Panc1 (cell line): Measurements from ENCODE around the gene SHISA8. TPM values are rescaled to one million over a fixed set of nuclear protein-coding genes. Genes with fewer than 3 reads are reported as not detected.

ENCODE experiments used
- ATAC-seq: fragments of 200-7000 bp; cut with Tn5 transposase; 2 replicates; pipeline ENCODE4 v1.9.1; 2020; ENCODE audit warnings: mild to moderate bottlenecking, moderate library complexity
- BruUV-seq: library from RNA; stranded (reverse); fragments of 400-500 nt; replicated peaks from 2 replicates; lab custom pipeline; 2021; lab: Mats Ljungman, UMichigan
- CTCF ChIA-PET: fragments of 300-600 bp; sonication (Branson Sonifier 250); formaldehyde crosslinking; loops from one replicate; lab custom pipeline; 2022; ENCODE audit warnings: antibody characterized with exemption; lab: Charles Lee
- POLR2A ChIA-PET: fragments of 300-600 bp; sonication (Branson Sonifier 250); formaldehyde crosslinking; loops from one replicate; lab custom pipeline; 2022; ENCODE audit warnings: antibody characterized with exemption; lab: Charles Lee
- DNase-seq: peaks from one replicate; pipeline ENCODE4 v3.0.0-alpha.2; 2010; ENCODE audit warnings: low read depth, low spot score
- H3K27ac ChIP-seq: 2 replicates; pipeline ENCODE4 v1.5.1; 2011; ENCODE audit warnings: mild to moderate bottlenecking, low read length, inconsistent platforms
- H3K27me3 ChIP-seq: fragments of 200-500 bp; sonication (Bioruptor generic); 2 replicates; pipeline ENCODE4 v1.6.0; 2014; ENCODE audit warnings: low read length, inconsistent platforms; ENCODE audit not compliant: control insufficient read depth, insufficient read depth
- H3K36me3 ChIP-seq: fragments of 200-500 bp; sonication (Bioruptor generic); 2 replicates; pipeline ENCODE4 v1.5.1; 2014; ENCODE audit warnings: inconsistent platforms, mild to moderate bottlenecking, low read length, moderate library complexity; ENCODE audit not compliant: control insufficient read depth, insufficient read depth
- H3K4me1 ChIP-seq: 2 replicates; pipeline ENCODE4 v1.5.1; 2011; ENCODE audit warnings: inconsistent platforms, mild to moderate bottlenecking, low read length, moderate library complexity; ENCODE audit not compliant: control insufficient read depth, insufficient read depth
- H3K4me3 ChIP-seq, 2 experiments: 2 replicates each; pipeline ENCODE4 v1.5.1; 2011 to 2012; ENCODE audit warnings: low read depth in 2 of 2, low read length in 2 of 2, mild to moderate bottlenecking in 2 of 2, inconsistent platforms in 1 of 2, moderate library complexity in 1 of 2
- H3K9me3 ChIP-seq: fragments of 200-500 bp; sonication (Bioruptor generic); 2 replicates; pipeline ENCODE4 v1.5.1; 2014; ENCODE audit warnings: low read depth, mild to moderate bottlenecking, inconsistent platforms, low read length, moderate library complexity; ENCODE audit not compliant: control insufficient read depth, insufficient read depth
- POLR2AphosphoS5 ChIP-seq: IDR thresholded peaks from 2 replicates; pipeline ENCODE4 v1.6.1; 2012; ENCODE audit warnings: mild to moderate bottlenecking, low read depth, low read length, moderate library complexity
- SIN3A ChIP-seq: IDR thresholded peaks from 2 replicates; pipeline ENCODE4 v1.6.1; 2012; ENCODE audit warnings: low read depth, mild to moderate bottlenecking, low read length, moderate library complexity, borderline replicate concordance; ENCODE audit not compliant: insufficient read depth
- TCF7L2 ChIP-seq: IDR thresholded peaks from 2 replicates; pipeline ENCODE4 v1.6.1; 2011; ENCODE audit warnings: mild to moderate bottlenecking, low read depth, low read length, inconsistent platforms
- in situ Hi-C: cut with HindIII; loops from 2 replicates; pipeline ENCODE4 v1.10.0; 2016; ENCODE audit warnings: low sequenced_read_pairs, low pct_unique_long_range_greater_than_20kb
- intact Hi-C: fragments of 100-400 bp; cut with micrococcal nuclease; formaldehyde crosslinking; loops from one replicate; pipeline ENCODE4 v1.10.0; 2022; ENCODE audit not compliant: unreplicated experiment
- total RNA-seq: library from RNA; stranded (reverse); gene quantifications from one replicate; pipeline ENCODE4 v1.2.1, GENCODE V29; 2021; ENCODE audit not compliant: unreplicated experiment
- TF ChIP-seq, protein P1 (sequence below): fragments of 450-650 bp; IDR thresholded peaks from 2 replicates; pipeline ENCODE4 v1.5.1; 2017; ENCODE audit warnings: mild to moderate bottlenecking
- TF ChIP-seq, protein P2 (sequence below), 2 experiments: IDR thresholded peaks; 2 replicates each; pipeline ENCODE4 v1.6.1; 2011 to 2012; ENCODE audit warnings: low read depth in 2 of 2, control low read depth in 1 of 2, low read length in 1 of 2, mild to moderate bottlenecking in 1 of 2, moderate library complexity in 1 of 2; ENCODE audit not compliant: insufficient read depth in 1 of 2

The SHISA8 gene
- total RNA-seq, 1 experiment from 2014 or later: 0.62 TPM

GRCh38 chr22:41943661-41944209 lies 28.9 kb upstream of the SHISA8 start:
- DNase-seq (no peak), ATAC-seq (no peak)
- Histone ChIP-seq H3K27ac (no peak overlapping the region), H3K4me1 (peaks cover 9% of the 10 kb centered on the region), H3K36me3 (peaks cover 7% of the 10 kb centered on the region), H3K27me3 (no peaks in the 10 kb centered on the region), H3K9me3 (no peaks in the 10 kb centered on the region), H3K4me3 (no peak overlapping the region)
- BruUV-seq: no TSS peak
- ChIA-PET POLR2A (no interaction called here), CTCF (no interaction called here)
- intact Hi-C loops (loop anchor here (5.0 kb wide), 1 partner anchor 246 kb away; the partner anchor contains the start of gene MEI1), in situ Hi-C loops (no loop called here)
- no peak for TF ChIP-seq POLR2AphosphoS5
- TF ChIP-seq, protein P1, sequence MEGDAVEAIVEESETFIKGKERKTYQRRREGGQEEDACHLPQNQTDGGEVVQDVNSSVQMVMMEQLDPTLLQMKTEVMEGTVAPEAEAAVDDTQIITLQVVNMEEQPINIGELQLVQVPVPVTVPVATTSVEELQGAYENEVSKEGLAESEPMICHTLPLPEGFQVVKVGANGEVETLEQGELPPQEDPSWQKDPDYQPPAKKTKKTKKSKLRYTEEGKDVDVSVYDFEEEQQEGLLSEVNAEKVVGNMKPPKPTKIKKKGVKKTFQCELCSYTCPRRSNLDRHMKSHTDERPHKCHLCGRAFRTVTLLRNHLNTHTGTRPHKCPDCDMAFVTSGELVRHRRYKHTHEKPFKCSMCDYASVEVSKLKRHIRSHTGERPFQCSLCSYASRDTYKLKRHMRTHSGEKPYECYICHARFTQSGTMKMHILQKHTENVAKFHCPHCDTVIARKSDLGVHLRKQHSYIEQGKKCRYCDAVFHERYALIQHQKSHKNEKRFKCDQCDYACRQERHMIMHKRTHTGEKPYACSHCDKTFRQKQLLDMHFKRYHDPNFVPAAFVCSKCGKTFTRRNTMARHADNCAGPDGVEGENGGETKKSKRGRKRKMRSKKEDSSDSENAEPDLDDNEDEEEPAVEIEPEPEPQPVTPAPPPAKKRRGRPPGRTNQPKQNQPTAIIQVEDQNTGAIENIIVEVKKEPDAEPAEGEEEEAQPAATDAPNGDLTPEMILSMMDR: no peak
- TF ChIP-seq TCF7L2: no peak
- no peak for TF ChIP-seq SIN3A
- TF ChIP-seq, protein P2, sequence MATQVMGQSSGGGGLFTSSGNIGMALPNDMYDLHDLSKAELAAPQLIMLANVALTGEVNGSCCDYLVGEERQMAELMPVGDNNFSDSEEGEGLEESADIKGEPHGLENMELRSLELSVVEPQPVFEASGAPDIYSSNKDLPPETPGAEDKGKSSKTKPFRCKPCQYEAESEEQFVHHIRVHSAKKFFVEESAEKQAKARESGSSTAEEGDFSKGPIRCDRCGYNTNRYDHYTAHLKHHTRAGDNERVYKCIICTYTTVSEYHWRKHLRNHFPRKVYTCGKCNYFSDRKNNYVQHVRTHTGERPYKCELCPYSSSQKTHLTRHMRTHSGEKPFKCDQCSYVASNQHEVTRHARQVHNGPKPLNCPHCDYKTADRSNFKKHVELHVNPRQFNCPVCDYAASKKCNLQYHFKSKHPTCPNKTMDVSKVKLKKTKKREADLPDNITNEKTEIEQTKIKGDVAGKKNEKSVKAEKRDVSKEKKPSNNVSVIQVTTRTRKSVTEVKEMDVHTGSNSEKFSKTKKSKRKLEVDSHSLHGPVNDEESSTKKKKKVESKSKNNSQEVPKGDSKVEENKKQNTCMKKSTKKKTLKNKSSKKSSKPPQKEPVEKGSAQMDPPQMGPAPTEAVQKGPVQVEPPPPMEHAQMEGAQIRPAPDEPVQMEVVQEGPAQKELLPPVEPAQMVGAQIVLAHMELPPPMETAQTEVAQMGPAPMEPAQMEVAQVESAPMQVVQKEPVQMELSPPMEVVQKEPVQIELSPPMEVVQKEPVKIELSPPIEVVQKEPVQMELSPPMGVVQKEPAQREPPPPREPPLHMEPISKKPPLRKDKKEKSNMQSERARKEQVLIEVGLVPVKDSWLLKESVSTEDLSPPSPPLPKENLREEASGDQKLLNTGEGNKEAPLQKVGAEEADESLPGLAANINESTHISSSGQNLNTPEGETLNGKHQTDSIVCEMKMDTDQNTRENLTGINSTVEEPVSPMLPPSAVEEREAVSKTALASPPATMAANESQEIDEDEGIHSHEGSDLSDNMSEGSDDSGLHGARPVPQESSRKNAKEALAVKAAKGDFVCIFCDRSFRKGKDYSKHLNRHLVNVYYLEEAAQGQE (IDR thresholded peaks at IDR 0.05; ENCODE audit: insufficient read depth in 1 of 2, low read depth in 2 of 2, low read length in 1 of 2): no peak

- TF ChIP-seq, protein P1: peak; percentile 85
- no peak for TF ChIP-seq POLR2AphosphoS5
- TF ChIP-seq, protein P2 (IDR thresholded peaks at IDR 0.05; ENCODE audit: insufficient read depth in 1 of 2, low read depth in 2 of 2, low read length in 1 of 2): no peak
- TF ChIP-seq TCF7L2: no peak
- peak; percentile 88 for ATAC-seq
- no peak overlapping the region for H3K4me3 ChIP-seq
- CTCF ChIA-PET: interaction anchor here (0.6 to 1.3 kb wide), 4 partner anchors 119 to 356 kb away, joined by 4 to 13 read pairs (median 6); no protein-coding TSS in a partner anchor
- intact Hi-C loops (loop anchor here (5.0 kb wide), 1 partner anchor 244 kb away; the partner anchor contains the start of gene MEI1), in situ Hi-C loops (no loop called here)
- H3K9me3 ChIP-seq: no peaks in the 10 kb centered on the region
- no peak overlapping the region; the same call in 1 of the 2 replicates for H3K27ac ChIP-seq
- POLR2A ChIA-PET: no interaction called here
- peaks cover 3% of the 10 kb centered on the region for H3K4me1 ChIP-seq
- H3K36me3 ChIP-seq: peaks cover 7% of the 10 kb centered on the region
- BruUV-seq: no TSS peak
- no peaks in the 10 kb centered on the region for H3K27me3 ChIP-seq
- peak; percentile 51 for DNase-seq
Measured at GRCh38 chr22:41940832-41941765, 26.2 kb upstream of the SHISA8 start.
